GM12873 (cell line): ENCODE measurements around the gene ATP9B.

Experiments
- CTCF ChIP-seq: IDR thresholded peaks from 2 replicates; pipeline ENCODE4 v1.5.1; 2012; ENCODE audit warnings: low read depth, mild to moderate bottlenecking, moderate library complexity, low read length, control low read depth; ENCODE audit not compliant: insufficient read depth; ENCODE audit errors: missing control alignments

The ATP9B gene

GRCh38 chr18:79329786-79330185, 260.6 kb downstream of the ATP9B start:
- no peak for TF ChIP-seq CTCF

GRCh38 chr18:79332646-79333045, 263.5 kb downstream of the ATP9B start:
- TF ChIP-seq CTCF, result no peak

GRCh38 chr18:79333046-79333445, 263.9 kb downstream of the ATP9B start:
- no peak for TF ChIP-seq CTCF

GRCh38 chr18:79334496-79335233, 265.5 kb downstream of the ATP9B start:
- no peak for TF ChIP-seq CTCF

GRCh38 chr18:79335833-79336360, 266.7 kb downstream of the ATP9B start:
- no peak for TF ChIP-seq CTCF

GRCh38 chr18:79336556-79337142, 267.5 kb downstream of the ATP9B start:
- TF ChIP-seq CTCF, result no peak

GRCh38 chr18:79337184-79337583, 268.0 kb downstream of the ATP9B start:
- TF ChIP-seq CTCF, result no peak
